Measurements from ENCODE around the gene TRIM58.

DNA sequence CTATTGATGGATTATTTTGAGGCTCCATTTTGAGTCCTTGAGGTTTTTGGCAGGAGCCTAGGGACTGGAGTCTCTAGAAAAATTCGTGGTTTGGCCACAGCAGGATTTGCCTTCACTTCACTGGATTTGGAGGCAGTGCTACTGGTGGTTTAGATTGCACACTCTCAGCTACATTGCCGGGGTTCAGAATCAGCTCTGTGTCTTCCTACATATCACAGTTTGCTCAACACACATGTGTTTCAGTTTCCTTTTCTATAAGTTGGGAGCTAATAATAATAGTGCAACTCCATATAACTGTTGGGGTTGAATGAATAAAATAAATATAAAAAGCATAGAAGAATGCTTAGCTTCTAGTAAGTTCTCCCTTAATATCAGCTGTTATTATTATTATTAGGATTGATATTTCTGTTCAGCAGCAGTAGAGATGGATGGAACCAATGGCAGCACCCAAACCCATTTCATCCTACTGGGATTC lies 38.2 kb downstream of the TRIM58 start, which contains the start of gene OR2W3:
- TF ChIP-seq, protein P1, sequence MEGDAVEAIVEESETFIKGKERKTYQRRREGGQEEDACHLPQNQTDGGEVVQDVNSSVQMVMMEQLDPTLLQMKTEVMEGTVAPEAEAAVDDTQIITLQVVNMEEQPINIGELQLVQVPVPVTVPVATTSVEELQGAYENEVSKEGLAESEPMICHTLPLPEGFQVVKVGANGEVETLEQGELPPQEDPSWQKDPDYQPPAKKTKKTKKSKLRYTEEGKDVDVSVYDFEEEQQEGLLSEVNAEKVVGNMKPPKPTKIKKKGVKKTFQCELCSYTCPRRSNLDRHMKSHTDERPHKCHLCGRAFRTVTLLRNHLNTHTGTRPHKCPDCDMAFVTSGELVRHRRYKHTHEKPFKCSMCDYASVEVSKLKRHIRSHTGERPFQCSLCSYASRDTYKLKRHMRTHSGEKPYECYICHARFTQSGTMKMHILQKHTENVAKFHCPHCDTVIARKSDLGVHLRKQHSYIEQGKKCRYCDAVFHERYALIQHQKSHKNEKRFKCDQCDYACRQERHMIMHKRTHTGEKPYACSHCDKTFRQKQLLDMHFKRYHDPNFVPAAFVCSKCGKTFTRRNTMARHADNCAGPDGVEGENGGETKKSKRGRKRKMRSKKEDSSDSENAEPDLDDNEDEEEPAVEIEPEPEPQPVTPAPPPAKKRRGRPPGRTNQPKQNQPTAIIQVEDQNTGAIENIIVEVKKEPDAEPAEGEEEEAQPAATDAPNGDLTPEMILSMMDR (IDR thresholded peaks at IDR 0.05): no peak
- TF ChIP-seq POLR2A (IDR thresholded peaks at IDR 0.05): no peak

Data from suprapubic skin (tissue), 3 donors.